ENCODE data around the gene BCL2.

- TF ChIP-seq CTCF (IDR thresholded peaks at IDR 0.05) = no peak
- TF ChIP-seq MXI1 (IDR thresholded peaks at IDR 0.05; ENCODE audit: low read depth, low read length) = no peak
- no peak for TF ChIP-seq RXRA (IDR thresholded peaks at IDR 0.05; ENCODE audit: borderline replicate concordance, low read depth)
- TF ChIP-seq PBX3 (IDR thresholded peaks at IDR 0.05) = no peak
- TF ChIP-seq POLR2AphosphoS5 (IDR thresholded peaks at IDR 0.05; ENCODE audit: low read depth, low read length) = no peak
- no peak for TF ChIP-seq RFX5 (IDR thresholded peaks at IDR 0.05; ENCODE audit: low read length)
- no peak for TF ChIP-seq TAF1 (IDR thresholded peaks at IDR 0.05; ENCODE audit: borderline replicate concordance, low read depth, low read length)
Measured at GRCh38 chr18:63107931-63108330, 211.6 kb downstream of the BCL2 start.

All from SK-N-SH (cell line).